HepG2 (cell line): ENCODE results near the gene THSD1. TPM values are rescaled to one million over a fixed set of nuclear protein-coding genes. Genes with fewer than 3 reads are reported as not detected.

Experiments used
- ATAC-seq: fragments of 200-7000 bp; cut with Tn5 transposase; 3 replicates; pipeline ENCODE4 v1.9.1; 2020; ENCODE audit warnings: mild to moderate bottlenecking, moderate library complexity
- BruUV-seq: library from RNA; stranded (reverse); fragments of 400-500 nt; replicated peaks from 2 replicates; lab custom pipeline; 2021; lab: Mats Ljungman, UMichigan
- CTCF ChIA-PET: fragments of 300-600 bp; formaldehyde crosslinking; extraction: SDS; loops from one replicate; lab custom pipeline; 2021; ENCODE audit warnings: low total read pairs, inconsistent platforms, low intra/inter-chr PET ratio; lab: Yijun Ruan, JAX
- POLR2A ChIA-PET: fragments of 350-600 bp; sonication (Branson Sonifier 250); formaldehyde crosslinking; loops from one replicate; lab custom pipeline; 2020; ENCODE audit warnings: antibody characterized with exemption, inconsistent platforms; lab: Yijun Ruan, JAX
- DNase-seq: peaks from one replicate; pipeline ENCODE4 v3.0.0-alpha.2; 2015; ENCODE audit warnings: low spot score
- FAIRE-seq: peaks from 3 replicates; lab custom pipeline; 2011; peaks lifted over from hg19 to GRCh38; lab: Jason Lieb, UNC
- H2AFZ ChIP-seq: one replicate; pipeline ENCODE4 v1.6.1; 2011; ENCODE audit warnings: low read length, inconsistent platforms
- H3K27ac ChIP-seq: fragments of 300-600 bp; 3 replicates; pipeline ENCODE4 v1.8.0; 2011; ENCODE audit warnings: mixed run types, mild to moderate bottlenecking, mixed read lengths, low read length, inconsistent platforms; ENCODE audit not compliant: insufficient read depth; ENCODE audit errors: extremely low read length
- H3K27me3 ChIP-seq, 2 experiments: fragments of 200-600 bp in 1 of 2; 2 replicates in 1 of 2; 3 replicates in 1 of 2; pipeline versions ENCODE4 v1.6.0 to v1.8.0; 2011; ENCODE audit warnings: low read length in 2 of 2, mild to moderate bottlenecking in 2 of 2, moderate library complexity in 2 of 2, inconsistent platforms in 1 of 2; ENCODE audit not compliant: insufficient read depth in 2 of 2, control insufficient read depth in 1 of 2
- H3K36me3 ChIP-seq, 2 experiments: fragments of 200-600 bp in 1 of 2; replicated peaks in 1 of 2; 2 replicates in 1 of 2; 3 replicates in 1 of 2; pipeline versions ENCODE4 v1.5.1 to v1.8.0; 2011; ENCODE audit warnings: low read length in 2 of 2, inconsistent platforms in 1 of 2; ENCODE audit not compliant: insufficient read depth in 2 of 2, control insufficient read depth in 1 of 2
- H3K4me1 ChIP-seq: 2 replicates; pipeline ENCODE4 v1.5.1; 2012; ENCODE audit warnings: low read length, inconsistent platforms; ENCODE audit not compliant: insufficient read depth
- H3K4me2 ChIP-seq: 2 replicates; pipeline ENCODE4 v1.6.0; 2011; ENCODE audit warnings: low read depth, low read length, inconsistent platforms
- H3K4me3 ChIP-seq, 3 experiments: fragments of 200-600 bp in 1 of 3; sonication (generic), shearing (Covaris generic) in 1 of 3; replicated peaks in 1 of 3; 2 replicates each; pipeline ENCODE4 v1.5.1; 2011 to 2016; ENCODE audit warnings: low read length in 3 of 3, inconsistent platforms in 2 of 3, low read depth in 2 of 3, mild to moderate bottlenecking in 2 of 3, control low read depth in 1 of 3, mixed read lengths in 1 of 3; ENCODE audit not compliant: insufficient read depth in 1 of 3
- H3K79me2 ChIP-seq: one replicate; pipeline ENCODE4 v1.6.1; 2011; ENCODE audit warnings: low read length, inconsistent platforms; ENCODE audit not compliant: insufficient read depth
- H3K9ac ChIP-seq: 2 replicates; pipeline ENCODE4 v1.6.0; 2011; ENCODE audit warnings: mild to moderate bottlenecking, low read depth, low read length, inconsistent platforms; ENCODE audit not compliant: insufficient read depth
- H3K9me3 ChIP-seq: 2 replicates; pipeline ENCODE4 v1.5.1; 2012; ENCODE audit warnings: mild to moderate bottlenecking, low read length
- H4K20me1 ChIP-seq: 2 replicates; pipeline ENCODE4 v1.6.0; 2011; ENCODE audit warnings: inconsistent platforms, mild to moderate bottlenecking, low read length, moderate library complexity; ENCODE audit not compliant: insufficient read depth
- ATF6 ChIP-seq: sonication (generic); formaldehyde crosslinking; conservative IDR thresholded peaks from 2 replicates; pipeline ENCODE4 v1.4.0; 2020; ENCODE audit warnings: missing genetic modification reagents
- CEBPG ChIP-seq: IDR thresholded peaks from 2 replicates; pipeline ENCODE4 v1.6.1; 2016
- KLF11 ChIP-seq: IDR thresholded peaks from 2 replicates; pipeline ENCODE4 v1.6.1; 2016; ENCODE audit warnings: missing compliant biosample characterization
- MNT ChIP-seq: fragments of 450-650 bp; IDR thresholded peaks from 2 replicates; pipeline ENCODE4 v1.6.1; 2016
- PAX8 ChIP-seq: sonication (generic); formaldehyde crosslinking; IDR thresholded peaks from 2 replicates; pipeline ENCODE4 v1.8.0; 2022; ENCODE audit warnings: mild to moderate bottlenecking, missing genetic modification reagents, borderline replicate concordance
- PBX2 ChIP-seq: IDR thresholded peaks from 2 replicates; pipeline ENCODE4 v1.6.1; 2016; ENCODE audit warnings: control low read depth
- POGK ChIP-seq: sonication (generic); formaldehyde crosslinking; conservative IDR thresholded peaks from 2 replicates; pipeline ENCODE4 v1.8.0; 2022; ENCODE audit warnings: mild to moderate bottlenecking, moderate library complexity, missing genetic modification reagents
- SRF ChIP-seq: IDR thresholded peaks from 2 replicates; pipeline ENCODE4 v1.6.1; 2011; ENCODE audit warnings: mild to moderate bottlenecking, low read depth, low read length, moderate library complexity
- USF2 ChIP-seq, 2 experiments: sonication (generic) in 1 of 2; formaldehyde crosslinking in 1 of 2; IDR thresholded peaks; 2 replicates each; pipeline versions ENCODE4 v1.5.1 to v1.6.1; 2011 to 2020; ENCODE audit warnings: borderline replicate concordance in 1 of 2, low read depth in 1 of 2, low read length in 1 of 2, mild to moderate bottlenecking in 1 of 2, missing genetic modification reagents in 1 of 2, moderate library complexity in 1 of 2
- ZNF33A ChIP-seq: sonication (generic); formaldehyde crosslinking; IDR thresholded peaks from 2 replicates; pipeline ENCODE4 v1.5.1; 2020; ENCODE audit warnings: missing genetic modification reagents, mild to moderate bottlenecking, moderate library complexity, borderline replicate concordance
- ZNF564 ChIP-seq: sonication (generic); formaldehyde crosslinking; IDR thresholded peaks from 2 replicates; pipeline ENCODE4 v1.8.1; 2023; ENCODE audit warnings: mild to moderate bottlenecking, missing genetic modification reagents
- ZNF746 ChIP-seq: sonication (generic); formaldehyde crosslinking; IDR thresholded peaks from 2 replicates; pipeline ENCODE4 v1.8.0; 2022; ENCODE audit warnings: mild to moderate bottlenecking, missing genetic modification reagents
- WGBS: methylation state at CpG from one replicate; pipeline ENCODE4 v1.1.6; 2017; ENCODE audit warnings: low lambda C conversion rate; 5-methylcytosine and 5-hydroxymethylcytosine counted together
- in situ Hi-C: cut with HindIII; loops from 2 replicates; pipeline ENCODE4 v1.10.0; 2017; ENCODE audit warnings: low pct_unique_long_range_greater_than_20kb; ENCODE audit not compliant: extremely low pct_ligation_motif_present
- intact Hi-C: fragments of 100-400 bp; cut with micrococcal nuclease; formaldehyde crosslinking; loops from one replicate; pipeline ENCODE4 v1.10.0; 2022; ENCODE audit not compliant: unreplicated experiment
- polyA plus RNA-seq, 8 experiments: library from polyadenylated mRNA; depleted of rRNA in 3 of 8; stranded (reverse) in 7 of 8; unstranded in 1 of 8; fragments of >200 nt; fragmentation: Illumina TruSeq in 4 of 8; extraction: Trizol in 4 of 8; gene quantifications; 2 replicates each; pipeline versions ENCODE4 v1.2.1 to v1.2.3, GENCODE V29; 2011 to 2016; ENCODE audit warnings: low read depth in 4 of 8, missing spikeins in 1 of 8, mixed read lengths in 1 of 8; ENCODE audit not compliant: insufficient read depth in 1 of 8
- total RNA-seq, 5 experiments: library from RNA; depleted of rRNA; stranded (reverse); fragments of >200 nt; fragmentation: Illumina TruSeq; extraction: Trizol; gene quantifications; 2 replicates each; pipeline ENCODE4 v1.2.3, GENCODE V29; 2016; ENCODE audit warnings: low read depth in 1 of 5

Gene THSD1
- total and polyA plus RNA-seq, 2 of the 13 experiments (the other 11 are each of a cell fraction or from before 2014, with no cell fraction given): 0.11 to 0.15 TPM

GRCh38 chr13:52348983-52349780 is 56.8 kb downstream of the THSD1 start:
- no peaks in the 10 kb centered on the region for H3K36me3 ChIP-seq
- peaks cover 0 to 3% of the 10 kb centered on the region in 2 experiments; a peak in 2 of 5 replicates for H3K27me3 ChIP-seq
- DNase-seq (no peak), ATAC-seq (no peak)
- H3K9ac ChIP-seq: no peak overlapping the region
- H3K4me1 ChIP-seq: no peaks in the 10 kb centered on the region
- in situ Hi-C loops: loop anchor here (10.0 kb wide), 1 partner anchor 106 kb away; the partner anchor contains the start of genes CKAP2 and VPS36
- intact Hi-C loops: no loop called here
- no peaks in the 10 kb centered on the region for H3K79me2 ChIP-seq
- no peak overlapping the region for H3K4me2 ChIP-seq
- H3K9me3 ChIP-seq: no peaks in the 10 kb centered on the region
- TF ChIP-seq PAX8 (CRISPR knock-in tag) (no peak), MNT (peak; percentile 66), ZNF746 (no peak), CEBPG (no peak), POGK (CRISPR knock-in tag) (no peak), SRF (no peak), USF2 (IDR thresholded peaks at IDR 0.05; ENCODE audit: low read depth, low read length) (peak; percentile 52), USF2 (CRISPR knock-in tag; IDR thresholded peaks at IDR 0.05; ENCODE audit: borderline replicate concordance) (no peak), PBX2 (no peak), ZNF33A (no peak), KLF11 (no peak), ATF6 (CRISPR knock-in tag) (no peak), ZNF564 (CRISPR knock-in tag) (no peak)
- TF ChIP-seq, all 625 proteins: peak for 2
- ChIA-PET POLR2A (no interaction called here), CTCF (no interaction called here)
- WGBS: 43% methylated on average over 5 of the region's 6 CpGs
- FAIRE-seq: no peak
- BruUV-seq: no TSS peak
- H3K27ac ChIP-seq: no peak overlapping the region
- H2AFZ ChIP-seq: no peak overlapping the region
- no peaks in the 10 kb centered on the region for H4K20me1 ChIP-seq
- H3K4me3 ChIP-seq: no peak overlapping the region
